NCI-H2171 treated with DMSO at 0.1 percent for 48 hours (cell line): Measurements from ENCODE around the gene PDZD2.

Experiments
- DNase-seq: peaks from one replicate; lab custom pipeline; 2025; lab: John Stamatoyannopoulos, UW

The PDZD2 gene

GRCh38 chr5:31976169-31976568 is 337.2 kb downstream of the PDZD2 start:
- no peak for DNase-seq

GRCh38 chr5:31981361-31981945 is 342.5 kb downstream of the PDZD2 start:
- DNase-seq = peak; percentile 63

GRCh38 chr5:31982027-31982426 is 343.1 kb downstream of the PDZD2 start:
- no peak for DNase-seq

GRCh38 chr5:31982621-31983020 is 343.7 kb downstream of the PDZD2 start:
- no peak for DNase-seq

- DNase-seq = no peak
Measured at GRCh38 chr5:31983851-31984250, 344.9 kb downstream of the PDZD2 start.

GRCh38 chr5:31984691-31985090 is 345.8 kb downstream of the PDZD2 start:
- DNase-seq = no peak

- no peak for DNase-seq
Measured at GRCh38 chr5:31986101-31986500, 347.2 kb downstream of the PDZD2 start.

GRCh38 chr5:31987985-31988710 is 349.2 kb downstream of the PDZD2 start:
- DNase-seq = peak; percentile 50

GRCh38 chr5:31990081-31990650 is 351.2 kb downstream of the PDZD2 start:
- no peak for DNase-seq

GRCh38 chr5:31990701-31991110 is 351.8 kb downstream of the PDZD2 start:
- DNase-seq = no peak

GRCh38 chr5:31992377-31992776 is 353.4 kb downstream of the PDZD2 start:
- DNase-seq = no peak

GRCh38 chr5:31993165-31993961 is 354.4 kb downstream of the PDZD2 start:
- DNase-seq = no peak

- DNase-seq = no peak
Measured at GRCh38 chr5:31995006-31995405, 356.1 kb downstream of the PDZD2 start.

- DNase-seq = no peak
Measured at GRCh38 chr5:31995714-31996113, 356.8 kb downstream of the PDZD2 start.

GRCh38 chr5:31996909-31997308 is 358.0 kb downstream of the PDZD2 start:
- no peak for DNase-seq

- no peak for DNase-seq
Measured at GRCh38 chr5:31999470-31999869, 360.5 kb downstream of the PDZD2 start.

GRCh38 chr5:32000731-32001130 is 361.8 kb downstream of the PDZD2 start:
- DNase-seq = no peak

GRCh38 chr5:32001284-32001683 is 362.4 kb downstream of the PDZD2 start:
- no peak for DNase-seq

- DNase-seq = no peak
Measured at GRCh38 chr5:32001707-32002106, 362.8 kb downstream of the PDZD2 start.

- no peak for DNase-seq
Measured at GRCh38 chr5:32002755-32003154, 363.8 kb downstream of the PDZD2 start.

GRCh38 chr5:32003981-32004380 is 365.1 kb downstream of the PDZD2 start:
- no peak for DNase-seq

GRCh38 chr5:32004404-32004803 is 365.5 kb downstream of the PDZD2 start:
- no peak for DNase-seq

GRCh38 chr5:32008746-32009145 is 369.8 kb downstream of the PDZD2 start:
- DNase-seq = no peak
